GM21447 (cell line): ENCODE data around the gene C10orf67.
"Not testable (repeated sequence)": the region's sequence is repeated elsewhere in the genome, so short reads cannot be mapped to it uniquely, and the experiment has no call there.

Experiments used
- ATAC-seq: cut with Tn5 transposase; IDR thresholded peaks from one replicate; pipeline ENCODE4 v1.9.1; 2021; ENCODE audit not compliant: unreplicated experiment

Gene C10orf67

DNA sequence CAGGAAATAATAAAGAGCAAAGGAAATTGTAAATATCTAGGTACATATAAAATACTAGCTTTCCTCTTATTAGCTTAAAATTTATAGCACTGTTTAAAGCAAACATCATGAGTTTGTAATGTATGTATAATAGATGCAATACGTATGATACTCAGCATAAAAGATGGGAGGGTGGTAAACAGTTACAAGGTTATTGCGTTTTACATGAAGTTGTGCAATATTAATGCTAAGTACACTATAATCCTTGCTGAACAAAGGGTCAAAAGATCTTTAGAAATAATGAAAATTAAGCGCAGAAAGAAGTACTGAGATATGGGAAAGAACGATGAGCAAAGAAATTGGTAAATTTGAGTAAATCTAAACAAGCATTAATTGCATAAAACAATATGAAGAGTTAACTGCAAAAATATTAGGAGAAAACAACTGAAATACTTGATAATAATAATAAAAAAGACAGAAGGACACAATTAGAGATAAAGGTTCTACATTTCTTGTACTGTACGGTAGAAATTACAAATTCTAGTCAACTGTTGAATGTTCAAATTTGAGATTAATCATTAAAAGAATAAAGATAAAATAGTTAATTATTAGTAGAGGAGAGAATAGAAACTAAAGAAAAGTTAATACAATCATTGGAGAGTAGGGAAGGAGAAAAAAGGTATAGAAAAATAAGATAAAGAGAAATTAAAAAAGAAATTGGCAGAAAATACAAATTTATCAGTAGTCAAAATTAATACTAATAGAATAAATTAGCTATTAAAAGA lies 17.9 kb downstream of the C10orf67 start:
- no peak for ATAC-seq

DNA sequence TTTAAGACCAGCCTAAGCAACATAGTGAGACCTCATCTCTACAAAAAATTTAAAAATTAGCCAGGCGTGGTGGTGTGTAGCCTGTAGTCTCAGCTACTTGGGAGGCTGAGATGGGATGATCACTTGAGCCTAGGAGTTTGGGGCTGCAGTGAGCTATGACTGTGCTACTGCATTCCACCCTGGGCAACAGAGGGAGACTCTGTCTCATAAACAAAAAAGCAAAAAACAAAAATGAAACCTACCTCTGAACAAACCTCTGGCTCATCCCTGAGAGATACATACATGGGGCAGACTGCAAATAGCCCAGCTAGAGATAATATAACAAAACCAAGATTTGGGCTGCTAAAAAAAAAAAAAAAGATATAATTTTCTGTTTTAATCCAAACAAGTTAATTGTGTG lies 19.5 kb downstream of the C10orf67 start:
- peak; percentile 95 for ATAC-seq

DNA sequence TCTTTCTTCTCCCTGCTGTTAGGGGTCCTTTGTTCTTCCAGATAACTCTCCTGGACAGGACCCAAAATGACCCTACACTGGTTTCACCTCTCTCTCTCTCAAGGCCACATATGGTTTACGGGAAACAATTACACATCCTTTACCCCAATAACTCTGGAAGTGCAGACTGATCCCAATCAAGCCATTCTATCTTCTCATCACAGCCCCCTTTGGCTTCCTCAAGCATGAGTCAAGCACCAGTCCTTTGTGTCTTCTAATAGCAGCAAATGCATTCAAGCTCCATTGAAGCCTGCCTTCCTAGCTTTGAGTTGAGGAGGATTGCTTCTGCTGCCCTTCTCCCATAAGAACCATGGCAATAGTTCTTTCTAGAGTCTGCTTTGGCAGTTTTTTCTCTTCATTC lies 20.2 kb downstream of the C10orf67 start:
- ATAC-seq, result no peak

DNA sequence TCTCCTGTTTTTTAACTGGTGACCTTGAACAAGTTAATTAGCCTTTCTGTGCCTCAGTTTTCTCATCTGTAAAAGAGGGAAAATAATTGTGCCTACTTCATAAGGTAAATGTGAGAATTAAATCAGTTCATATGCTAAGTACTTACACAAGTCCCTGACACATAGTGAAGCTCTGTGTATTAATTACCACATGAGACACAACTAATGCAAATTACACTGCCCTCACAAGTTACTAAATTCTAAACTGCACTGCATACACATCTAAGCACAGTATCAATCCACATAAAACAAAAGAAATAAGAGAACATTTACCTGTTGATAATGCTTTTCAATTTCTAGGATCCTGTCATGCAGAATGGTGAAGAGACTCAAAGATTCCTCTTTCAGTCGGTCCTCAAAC lies 22.5 kb downstream of the C10orf67 start:
- ATAC-seq, result no peak

DNA sequence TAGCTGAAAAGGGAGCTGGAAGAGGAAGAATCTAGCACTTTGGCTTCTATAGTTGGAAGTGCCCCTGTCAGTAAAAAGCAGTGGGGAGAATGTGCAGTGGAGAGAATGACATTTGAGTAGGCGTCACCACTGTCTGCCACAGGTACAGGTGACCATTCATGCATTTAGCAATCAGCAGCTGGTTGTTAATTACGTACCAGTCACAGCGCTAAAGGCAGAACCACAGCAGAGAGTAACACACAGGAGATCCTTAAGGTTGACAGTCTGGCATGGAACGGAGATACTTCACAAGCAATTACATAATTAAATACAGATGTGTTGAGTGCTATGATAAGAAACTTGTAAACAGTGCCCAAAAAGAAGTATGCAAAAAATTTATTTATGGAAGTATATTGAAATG lies 24.8 kb downstream of the C10orf67 start:
- ATAC-seq, result no peak

DNA sequence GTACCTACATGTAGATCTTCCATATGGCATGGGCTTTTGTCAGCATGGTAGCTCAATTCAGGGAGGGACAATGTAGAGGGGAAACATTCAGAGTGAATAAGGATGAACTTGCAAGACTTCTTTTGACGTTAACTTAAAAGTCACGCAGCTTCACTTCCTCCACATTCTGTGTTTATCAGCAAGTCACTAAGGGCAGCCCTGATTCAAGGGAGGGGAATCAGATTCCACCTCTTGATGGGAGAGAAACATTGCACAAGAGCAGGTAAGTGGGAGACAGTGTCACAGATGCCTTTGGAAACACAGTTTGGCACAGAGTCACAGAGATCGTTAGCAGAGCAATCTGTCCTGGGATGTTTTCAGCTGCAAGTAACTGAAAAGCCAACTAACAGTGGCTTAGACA lies 26.2 kb downstream of the C10orf67 start:
- no peak for ATAC-seq

DNA sequence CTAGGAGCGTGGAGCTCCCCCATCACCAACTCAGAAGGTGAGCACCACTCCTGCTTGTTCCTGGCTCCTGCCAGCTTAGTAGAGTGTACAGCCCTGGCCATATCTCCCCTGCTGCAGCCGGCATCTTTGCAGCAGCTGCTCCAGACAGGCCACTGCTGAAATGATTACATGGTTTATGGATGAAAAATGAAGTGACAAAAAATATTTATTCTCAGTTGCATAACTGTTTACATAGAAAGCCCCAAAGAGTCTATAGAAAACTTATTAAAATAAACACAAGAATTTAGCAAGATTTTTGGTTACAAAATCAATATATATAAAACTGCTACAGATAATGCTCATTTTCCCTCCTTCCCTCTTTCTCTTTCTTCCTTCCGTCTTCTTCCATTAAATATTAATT lies 27.2 kb downstream of the C10orf67 start:
- no peak for ATAC-seq

DNA sequence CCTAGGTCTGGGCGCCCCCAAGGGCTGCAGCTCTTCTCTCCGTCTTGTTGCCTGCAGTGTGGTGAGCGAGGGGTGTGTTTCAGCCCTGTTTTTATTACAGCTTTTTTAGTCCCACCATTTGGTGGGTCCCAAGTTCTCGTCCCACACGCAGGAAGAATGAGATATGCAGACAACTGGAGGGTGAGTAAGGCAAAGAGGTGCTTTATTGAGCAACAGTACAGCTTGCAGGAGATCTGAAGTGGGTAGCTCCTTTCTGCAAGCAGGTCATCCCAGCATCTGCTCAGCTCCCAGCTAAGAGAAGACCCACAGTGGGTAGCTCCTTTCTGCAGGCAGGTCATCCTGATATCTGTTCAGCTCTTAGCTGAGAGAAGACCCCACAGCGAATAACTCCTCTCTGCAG lies 28.2 kb downstream of the C10orf67 start:
- ATAC-seq, result no peak

DNA sequence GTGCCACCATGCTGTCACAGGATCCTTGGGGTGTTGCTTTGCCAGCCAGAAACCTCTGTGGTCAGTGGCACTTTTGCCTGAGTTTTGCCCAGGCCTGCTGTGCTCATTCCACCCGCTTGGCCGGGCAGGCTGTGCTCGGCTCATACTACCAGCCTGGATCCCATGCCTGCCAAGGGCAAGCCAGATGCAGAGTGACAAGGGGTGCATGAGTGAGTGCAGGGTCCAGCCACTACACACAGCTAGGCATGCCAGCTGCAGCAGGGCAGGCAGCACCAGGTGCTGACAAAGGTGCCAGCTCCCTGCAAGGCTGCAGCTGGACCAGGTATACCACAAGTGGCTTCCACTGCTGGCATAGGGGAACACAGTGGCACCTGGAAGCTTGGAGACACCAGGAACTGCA lies 28.6 kb downstream of the C10orf67 start:
- no peak for ATAC-seq

DNA sequence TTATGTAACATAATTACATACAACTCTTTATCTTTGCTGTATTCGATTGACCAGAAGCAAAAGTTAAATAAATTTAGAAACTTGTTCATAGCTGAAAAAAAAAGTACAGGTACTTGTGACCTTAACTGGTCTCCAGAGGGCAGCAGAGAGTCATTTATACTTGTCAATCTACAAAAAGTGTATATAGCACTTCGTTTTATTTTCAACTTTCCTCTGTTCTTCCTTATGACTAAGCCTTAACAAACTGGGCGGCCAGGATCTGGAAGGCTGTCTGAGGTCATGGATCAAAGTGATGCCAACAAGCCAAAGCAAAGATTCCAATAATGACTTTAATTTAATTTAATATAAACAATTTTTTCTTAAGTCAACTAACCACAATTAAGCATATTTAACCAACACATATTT lies 29.8 kb downstream of the C10orf67 start:
- ATAC-seq, result peak; percentile 51

DNA sequence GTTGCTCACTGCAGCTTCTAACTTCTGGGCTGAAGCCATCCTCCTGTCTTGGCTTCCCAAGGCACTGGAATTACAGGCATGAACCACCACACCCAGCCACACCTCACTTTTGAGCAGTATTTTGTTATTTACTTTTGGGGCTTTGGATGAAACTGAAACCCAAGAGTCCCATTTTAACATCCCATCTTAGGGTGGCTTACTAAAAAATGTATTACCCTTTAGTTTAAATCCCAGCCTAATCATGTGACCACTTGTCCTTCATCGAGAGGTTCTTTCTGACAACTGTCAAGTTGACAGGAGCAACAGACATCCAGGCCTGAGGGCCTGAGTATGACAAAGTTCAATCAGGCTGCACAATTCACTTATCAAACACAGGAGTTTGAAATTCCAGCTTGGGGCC lies 33.6 kb downstream of the C10orf67 start:
- no peak for ATAC-seq

DNA sequence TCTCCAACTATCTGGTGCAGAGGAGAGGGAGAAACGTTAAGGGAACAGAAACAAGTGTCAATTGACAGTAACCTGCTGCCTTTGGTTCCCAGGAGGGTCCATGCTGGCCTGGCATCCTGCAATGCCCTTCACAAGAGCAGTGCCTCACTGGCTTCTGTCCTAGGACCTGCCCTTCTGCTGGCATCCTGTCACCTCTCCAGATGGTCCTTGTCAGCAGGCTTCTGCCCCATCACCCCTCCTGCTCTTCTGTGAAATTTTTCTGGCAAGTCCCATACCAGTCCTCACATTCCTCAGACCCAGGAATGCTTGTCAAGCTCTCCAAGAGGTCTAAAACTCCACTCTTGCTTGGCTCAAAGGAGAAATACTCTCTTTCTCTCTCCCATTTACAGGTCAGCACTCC lies 34.2 kb downstream of the C10orf67 start:
- ATAC-seq, result no peak

DNA sequence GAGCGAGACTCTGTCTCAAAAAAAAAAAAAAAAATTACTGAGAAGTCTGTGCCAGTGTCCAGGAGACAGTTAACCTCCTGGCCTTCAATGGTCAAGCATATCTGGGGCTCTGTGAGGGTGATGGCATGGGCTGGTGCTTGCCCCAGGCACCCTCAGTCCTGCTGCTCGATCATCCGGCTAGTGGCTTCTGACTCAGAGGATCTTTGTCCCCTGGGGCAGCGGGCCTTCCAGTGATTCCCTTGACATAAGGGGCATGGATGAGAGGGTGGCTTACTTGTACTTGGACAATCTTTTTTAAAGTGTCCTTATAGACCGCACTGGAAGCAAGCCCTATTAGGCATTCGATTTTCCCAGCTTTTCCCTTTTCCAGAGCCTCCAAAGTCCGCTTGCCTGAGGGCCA lies 44.6 kb downstream of the C10orf67 start:
- ATAC-seq, result not testable (repeated sequence)

DNA sequence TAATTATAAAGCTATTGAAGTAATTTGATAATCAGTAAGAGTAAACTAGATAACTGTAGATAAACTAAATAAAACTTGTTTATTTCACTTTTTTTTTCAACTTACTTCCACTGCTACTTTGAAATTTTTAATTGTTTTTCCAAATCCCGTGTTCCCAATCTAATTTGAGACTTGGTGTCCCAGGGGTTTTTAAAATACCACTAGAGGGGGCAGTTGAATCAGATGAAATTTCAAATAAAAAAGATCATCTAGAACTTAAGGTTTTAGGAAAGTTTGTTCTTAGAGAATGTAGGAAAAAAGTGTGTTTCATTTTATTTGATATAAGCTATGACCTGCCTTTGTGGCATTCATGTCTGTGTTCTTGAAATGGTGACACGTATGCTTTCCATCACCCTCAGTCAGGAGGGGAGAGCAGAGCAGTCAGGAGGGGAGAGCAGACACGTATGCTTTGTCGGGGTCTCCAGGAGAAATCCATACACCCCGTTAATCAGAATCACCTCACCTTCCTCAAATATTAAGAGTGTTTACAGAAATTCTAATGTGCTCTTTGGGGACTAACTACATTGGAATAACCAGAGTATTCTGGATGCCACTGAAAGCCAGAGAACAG lies 49.9 kb downstream of the C10orf67 start:
- ATAC-seq, result no peak

DNA sequence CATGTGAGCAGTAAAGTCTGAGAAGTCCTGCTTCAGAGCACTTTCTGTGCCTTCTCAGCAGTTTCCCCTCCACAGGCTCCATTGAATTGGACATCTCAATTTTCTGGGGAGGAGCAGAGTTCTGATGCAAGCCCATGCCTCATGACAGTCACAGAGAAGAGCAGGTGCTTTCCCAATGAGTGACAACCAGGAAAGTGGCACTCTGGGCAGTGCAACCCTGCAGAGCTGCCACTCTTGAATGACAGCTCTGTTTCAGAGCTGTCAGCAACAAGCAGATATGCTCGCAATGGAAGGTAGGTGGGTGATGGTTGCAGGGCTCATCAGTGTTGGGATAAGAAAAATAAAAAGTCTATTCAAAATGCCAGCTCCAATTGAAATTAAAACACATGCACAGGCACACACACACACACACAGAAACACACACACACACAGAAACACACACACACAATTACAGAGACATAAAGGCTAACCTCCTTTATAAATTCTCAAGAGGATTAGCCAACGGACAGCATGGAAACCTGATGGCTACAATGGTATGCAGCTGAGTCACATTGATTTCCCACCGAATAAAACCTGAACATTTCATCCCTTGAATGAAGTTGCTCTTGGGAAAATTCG lies 50.5 kb downstream of the C10orf67 start:
- no peak for ATAC-seq

DNA sequence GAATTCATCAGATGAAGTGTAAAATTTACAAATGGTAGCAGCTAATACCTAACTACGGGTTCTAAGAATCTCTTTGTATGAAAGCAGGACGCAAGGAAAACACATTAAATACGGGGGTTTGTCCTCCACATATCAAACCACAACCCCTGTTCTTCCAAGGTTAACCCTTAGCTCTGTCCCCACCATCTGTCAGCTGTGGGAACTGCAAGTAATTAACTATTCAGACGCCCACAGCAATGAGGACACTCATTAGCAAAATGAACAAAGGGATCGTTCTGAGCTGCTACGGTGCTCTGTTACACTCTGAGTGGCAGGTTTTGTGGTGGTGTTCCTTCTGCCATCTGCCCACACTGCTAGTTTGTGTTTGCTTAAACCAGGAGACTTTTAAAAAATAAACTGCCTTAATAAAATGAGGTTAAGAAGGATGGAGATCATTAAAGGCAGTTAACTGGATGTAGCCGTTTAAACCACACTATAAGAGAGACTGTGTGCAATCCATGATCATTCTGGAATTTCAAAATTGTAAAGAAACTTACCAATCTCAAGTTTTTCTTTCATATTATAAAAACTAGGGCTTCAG lies 51.4 kb downstream of the C10orf67 start:
- peak; percentile 92 for ATAC-seq

DNA sequence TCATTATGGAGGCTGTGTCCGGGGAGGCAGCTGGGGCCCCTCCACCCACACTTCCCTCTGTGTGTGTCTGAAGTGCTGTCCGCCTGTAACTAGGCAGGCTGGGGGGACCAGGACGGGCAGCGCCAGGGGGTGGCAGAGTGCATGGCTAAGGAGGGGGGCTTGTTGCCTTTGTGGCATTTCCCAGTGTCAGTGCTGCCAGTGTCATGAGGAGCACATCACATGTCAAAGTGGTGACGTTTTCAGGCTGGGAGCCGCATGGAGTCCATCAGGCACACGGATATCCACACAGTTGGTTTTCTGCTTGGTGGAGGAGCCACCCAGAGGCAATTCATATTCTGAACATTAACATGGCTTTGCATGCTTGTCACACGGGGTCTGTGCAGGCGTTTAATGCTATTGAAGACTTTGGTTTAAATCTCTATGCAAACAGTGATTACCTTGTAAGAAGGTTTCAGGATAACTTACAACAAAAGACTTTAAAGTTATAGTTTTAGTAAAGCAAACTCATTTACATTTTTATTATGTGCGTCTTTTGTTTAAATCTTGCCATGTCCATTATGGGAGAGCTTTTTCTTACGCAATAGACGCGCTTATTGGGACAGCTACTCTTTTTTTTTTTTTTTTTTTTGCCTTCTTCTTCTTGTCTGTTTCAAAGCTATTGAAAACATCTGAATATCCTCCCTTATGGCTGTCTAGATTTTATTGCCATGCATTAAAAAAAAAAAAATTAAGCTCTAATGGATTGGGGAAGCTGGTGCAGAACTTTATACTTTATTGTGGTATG lies 52.9 kb downstream of the C10orf67 start:
- no peak for ATAC-seq

DNA sequence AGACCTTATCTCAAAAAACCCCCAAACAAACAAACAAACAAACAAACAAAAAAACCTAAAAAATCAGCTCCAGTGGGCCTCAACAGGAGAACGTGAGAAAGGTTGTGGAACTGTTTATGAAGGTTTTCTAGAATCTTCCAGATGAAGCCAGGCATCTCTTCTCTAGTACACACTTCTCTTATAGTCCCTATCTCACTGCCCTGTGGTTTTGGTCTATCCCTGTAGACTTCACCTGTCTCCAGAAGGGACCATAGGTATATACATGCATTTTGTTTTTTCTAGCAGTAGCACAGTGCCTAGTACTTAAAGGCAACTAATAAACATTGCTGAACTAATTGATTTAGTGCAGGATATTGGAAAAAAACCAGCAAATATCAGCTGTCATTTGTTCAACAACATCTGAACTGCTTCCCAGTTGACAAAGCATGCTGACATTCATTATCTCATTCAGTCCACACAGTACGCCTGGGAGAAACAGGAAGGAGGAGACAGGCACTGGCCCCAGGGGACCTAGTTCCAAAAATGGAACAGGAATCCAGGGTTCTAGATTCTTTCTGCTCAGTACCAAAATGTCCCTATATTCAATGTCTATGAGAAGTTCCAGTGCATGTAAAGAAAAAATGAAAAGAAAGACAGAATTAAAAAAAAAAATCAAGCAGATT lies 59.8 kb downstream of the C10orf67 start:
- ATAC-seq, result no peak

DNA sequence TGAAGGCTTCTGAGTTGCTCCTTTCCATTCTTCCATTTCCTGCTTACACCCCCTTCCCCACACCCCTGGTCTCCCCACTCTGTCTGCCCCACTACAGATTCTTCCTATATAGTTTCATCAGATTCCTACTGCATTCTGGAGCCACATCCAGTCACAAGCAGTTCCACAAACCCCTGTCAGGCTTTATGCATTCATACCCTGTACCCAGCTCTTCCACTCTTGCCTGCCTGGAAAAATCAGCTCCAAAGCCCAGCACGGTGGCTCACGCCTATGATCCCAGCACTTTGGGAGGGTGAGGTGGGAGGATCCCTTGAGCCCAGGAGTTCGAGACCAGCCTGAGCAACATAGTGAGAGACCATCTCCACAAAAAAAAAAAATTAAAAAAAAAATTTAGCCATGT lies 60.4 kb downstream of the C10orf67 start:
- ATAC-seq, result no peak

DNA sequence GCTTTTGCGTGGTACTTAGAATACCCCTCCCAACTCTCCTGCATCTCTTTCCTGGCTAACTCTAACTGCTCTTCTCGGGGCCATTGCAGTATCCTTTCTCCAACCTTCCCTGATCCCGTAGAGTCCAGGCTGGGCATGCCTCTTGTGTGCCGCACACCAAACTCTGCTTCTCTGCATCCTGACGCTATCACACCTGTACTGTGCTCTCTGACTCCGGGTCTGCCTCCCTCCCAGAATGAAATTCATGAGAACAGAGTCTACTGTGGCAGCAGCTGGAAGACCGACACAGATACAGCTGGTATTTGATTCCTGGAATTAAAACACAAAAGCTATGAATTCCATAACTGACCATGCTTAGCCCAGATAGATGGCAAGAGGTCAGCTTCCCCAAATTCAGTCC lies 60.9 kb downstream of the C10orf67 start:
- no peak for ATAC-seq

DNA sequence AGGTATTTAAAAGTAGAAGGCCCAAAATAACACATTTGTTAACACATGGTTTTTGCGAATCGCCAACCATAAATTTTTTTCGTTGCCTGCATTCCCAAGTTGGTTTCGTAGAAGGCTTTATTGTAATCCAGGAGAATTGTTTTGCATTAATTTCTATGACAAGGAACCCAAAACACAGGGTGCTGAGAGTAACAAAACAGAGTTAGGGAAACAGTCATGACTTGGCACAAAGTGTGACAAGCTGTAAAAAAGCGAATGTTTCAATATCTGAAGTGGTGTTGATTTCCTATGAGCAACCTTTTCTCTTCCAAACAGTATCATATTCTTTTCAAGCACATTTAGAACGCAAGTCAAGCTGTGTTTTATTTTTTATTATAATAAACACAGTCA lies 63.6 kb downstream of the C10orf67 start:
- no peak for ATAC-seq
